GM12878 (cell line): Measurements from ENCODE around the gene OTOG. TPM values are rescaled to one million over a fixed set of nuclear protein-coding genes. Genes with fewer than 3 reads are reported as not detected.

Experiments
- ATAC-seq: fragments of 200-7000 bp; cut with Tn5 transposase; 3 replicates; pipeline ENCODE4 v1.9.1; 2020; ENCODE audit warnings: mild to moderate bottlenecking, moderate library complexity
- BruUV-seq: library from RNA; stranded (reverse); fragments of 400-500 nt; replicated peaks from 2 replicates; lab custom pipeline; 2021; lab: Mats Ljungman, UMichigan
- CTCF ChIA-PET: fragments of 300-600 bp; sonication (Branson Sonifier 250); formaldehyde crosslinking; extraction: SDS; loops from one replicate; lab custom pipeline; 2021; ENCODE audit warnings: inconsistent platforms; lab: Yijun Ruan, JAX
- POLR2A ChIA-PET: fragments of 350-600 bp; formaldehyde crosslinking; extraction: SDS; loops from one replicate; lab custom pipeline; 2021; ENCODE audit warnings: inconsistent platforms; lab: Charles Lee
- RAD21 ChIA-PET: fragments of 300-600 bp; sonication (Branson Sonifier 250); formaldehyde crosslinking; loops from one replicate; lab custom pipeline; 2023; ENCODE audit warnings: antibody characterized with exemption; ENCODE audit not compliant: unreplicated experiment; lab: Charles Lee
- SMC1A ChIA-PET: fragments of 300-600 bp; sonication (Branson Sonifier 250); formaldehyde crosslinking; loops from one replicate; lab custom pipeline; 2023; ENCODE audit not compliant: unreplicated experiment, uncharacterized antibody; lab: Charles Lee
- DNase-seq: peaks from one replicate; pipeline ENCODE4 v3.0.0-alpha.2; 2011; ENCODE audit warnings: low read depth, low spot score
- FAIRE-seq: peaks from 3 replicates; lab custom pipeline; 2011; peaks lifted over from hg19 to GRCh38; lab: Jason Lieb, UNC
- H2AFZ ChIP-seq: 2 replicates; pipeline ENCODE4 v1.6.0; 2011; ENCODE audit warnings: low read depth, low read length, control low read depth; ENCODE audit not compliant: control insufficient read depth
- H3K27ac ChIP-seq: 2 replicates; pipeline ENCODE4 v1.5.1; 2011; ENCODE audit warnings: control low read depth; ENCODE audit not compliant: control insufficient read depth, insufficient read depth
- H3K27me3 ChIP-seq, 2 experiments: replicated peaks in 1 of 2; 2 replicates each; pipeline versions ENCODE4 v1.6.0 to v1.6.1; 2011; ENCODE audit warnings: low read length in 1 of 2; ENCODE audit not compliant: control insufficient read depth in 2 of 2, insufficient read depth in 2 of 2
- H3K36me3 ChIP-seq, 2 experiments: 2 replicates each; pipeline ENCODE4 v1.5.1; 2011; ENCODE audit warnings: low read length in 1 of 2; ENCODE audit not compliant: control insufficient read depth in 2 of 2, insufficient read depth in 2 of 2
- H3K4me1 ChIP-seq: 2 replicates; pipeline ENCODE4 v1.6.1; 2011; ENCODE audit warnings: mild to moderate bottlenecking, low read length, moderate library complexity, mixed read lengths; ENCODE audit not compliant: control insufficient read depth, insufficient read depth
- H3K4me2 ChIP-seq: 2 replicates; pipeline ENCODE4 v1.6.0; 2011; ENCODE audit warnings: control low read depth; ENCODE audit not compliant: control insufficient read depth, insufficient read depth
- H3K4me3 ChIP-seq: fragments of 200-600 bp; sonication (generic); 2 replicates; pipeline ENCODE4 v1.5.1; 2016
- H3K79me2 ChIP-seq: 2 replicates; pipeline ENCODE4 v1.6.0; 2011; ENCODE audit warnings: low read length; ENCODE audit not compliant: control insufficient read depth, insufficient read depth
- H3K9ac ChIP-seq: 2 replicates; pipeline ENCODE4 v1.8.0; 2011; ENCODE audit warnings: low read length, control low read depth, mixed read lengths; ENCODE audit not compliant: control insufficient read depth, insufficient read depth
- H3K9me3 ChIP-seq: replicated peaks from 3 replicates; pipeline ENCODE4 v1.5.1; 2011; ENCODE audit warnings: mild to moderate bottlenecking, low read length; ENCODE audit not compliant: control insufficient read depth, insufficient read depth
- H4K20me1 ChIP-seq: 2 replicates; pipeline ENCODE4 v1.6.0; 2011; ENCODE audit not compliant: control insufficient read depth, insufficient read depth
- ATF3 ChIP-seq: IDR thresholded peaks from 2 replicates; pipeline ENCODE4 v1.6.1; 2011; ENCODE audit warnings: low read depth, mild to moderate bottlenecking, low read length, moderate library complexity, borderline replicate concordance; ENCODE audit errors: extremely low read depth
- CHD1 ChIP-seq: IDR thresholded peaks from 2 replicates; pipeline ENCODE4 v1.6.1; 2012; ENCODE audit warnings: low read depth, low read length, improper control_type of control experiment
- CTCF ChIP-seq, 3 experiments: IDR thresholded peaks in 2 of 3; conservative IDR thresholded peaks in 1 of 3; 2 replicates each; pipeline ENCODE4 v1.5.1; 2011; ENCODE audit warnings: low read depth in 3 of 3, low read length in 3 of 3, mild to moderate bottlenecking in 3 of 3, control low read depth in 2 of 3, moderate library complexity in 2 of 3, inconsistent platforms in 1 of 3, mixed read lengths in 1 of 3; ENCODE audit not compliant: control insufficient read depth in 2 of 3, insufficient read depth in 1 of 3; ENCODE audit errors: extremely low read depth in 1 of 3
- CUX1 ChIP-seq: IDR thresholded peaks from 2 replicates; pipeline ENCODE4 v1.6.1; 2012; ENCODE audit warnings: improper control_type of control experiment, low read depth, low read length; ENCODE audit not compliant: insufficient replicate concordance
- MTA2 ChIP-seq: fragments of 450-650 bp; IDR thresholded peaks from 2 replicates; pipeline ENCODE4 v1.6.1; 2016; ENCODE audit warnings: low read depth, mild to moderate bottlenecking, moderate library complexity
- POU2F2 ChIP-seq: IDR thresholded peaks from 3 replicates; pipeline ENCODE4 v1.6.1; 2011; ENCODE audit warnings: low read depth, mild to moderate bottlenecking, low read length, borderline replicate concordance
- RAD51 ChIP-seq: fragments of 450-650 bp; IDR thresholded peaks from 2 replicates; pipeline ENCODE4 v1.6.1; 2016; ENCODE audit warnings: moderate library complexity, mild to moderate bottlenecking, inconsistent platforms
- RCOR1 ChIP-seq: conservative IDR thresholded peaks from 2 replicates; pipeline ENCODE4 v1.6.1; 2012; ENCODE audit warnings: low read depth, low read length, improper control_type of control experiment
- SREBF1 ChIP-seq: IDR thresholded peaks from 2 replicates; pipeline ENCODE4 v1.6.1; 2012; ENCODE audit warnings: mild to moderate bottlenecking, low read length
- WGBS: methylation state at CpG from one replicate; pipeline ENCODE4 v1.1.6; 2016; ENCODE audit warnings: low lambda C conversion rate; ENCODE audit not compliant: insufficient replicate concordance, insufficient coverage; ENCODE audit errors: missing lambda C conversion rate; 5-methylcytosine and 5-hydroxymethylcytosine counted together
- in situ Hi-C: fragments of 300-500 bp; cut with MboI; formaldehyde crosslinking; loops from 9 replicates; pipeline ENCODE4 v1.14.3; 2018; ENCODE audit warnings: mixed read lengths
- intact Hi-C: fragments of 100-400 bp; cut with micrococcal nuclease; formaldehyde crosslinking; loops from one replicate; pipeline ENCODE4 v1.14.2; 2022; ENCODE audit not compliant: unreplicated experiment
- polyA plus RNA-seq, 11 experiments: library from polyadenylated mRNA; depleted of rRNA in 4 of 11; unstranded in 6 of 11; stranded (reverse) in 5 of 11; fragments of >200 nt; fragmentation: Nextera tagmentation in 4 of 11; fragmentation: Illumina TruSeq in 1 of 11; extraction: Ambion mirVana in 4 of 11; extraction: Trizol in 1 of 11; gene quantifications; 1 replicate in 1 of 11; 2 replicates in 10 of 11; pipeline versions ENCODE4 v1.2.1 to v1.2.3, GENCODE V29; 2011 to 2016; ENCODE audit warnings: inconsistent platforms in 2 of 11, missing spikeins in 2 of 11, low read depth in 1 of 11
- total RNA-seq, 4 experiments: library from RNA; depleted of rRNA in 3 of 4; stranded (reverse); fragments of >200 nt in 3 of 4; fragmentation: Illumina TruSeq in 1 of 4; extraction: Trizol in 1 of 4; gene quantifications; 2 replicates each; pipeline versions ENCODE4 v1.2.1 to v1.2.3, GENCODE V29; 2013 to 2021

The OTOG gene
- total and polyA plus RNA-seq, 10 of the 15 experiments (the other 5 are each of a cell fraction or from before 2014, with no cell fraction given): not detected

- TF ChIP-seq POU2F2 (no peak), ATF3 (no peak), RCOR1 (no peak), CTCF (IDR thresholded peaks at IDR 0.05 in 2 of 3, conservative IDR thresholded peaks at IDR 0.05 in 1 of 3; ENCODE audit: control insufficient read depth in 2 of 3, extremely low read depth in 1 of 3, insufficient read depth in 1 of 3, low read depth in 3 of 3, low read length in 3 of 3) (no peak), SREBF1 (no peak)
Measured at GRCh38 chr11:17609291-17610084, 62.4 kb downstream of the OTOG start (continued).

- Histone ChIP-seq H3K9me3 (no peaks in the 10 kb centered on the region), H2AFZ (no peak overlapping the region), H3K27ac (no peak overlapping the region), H3K79me2 (no peaks in the 10 kb centered on the region), H3K36me3 (no peaks in the 10 kb centered on the region), H3K4me3 (no peak overlapping the region), H3K9ac (no peak overlapping the region), H3K27me3 (peaks cover 0 to 1% of the 10 kb centered on the region in 2 experiments; a peak in 2 of 4 replicates), H4K20me1 (no peaks in the 10 kb centered on the region), H3K4me1 (no peaks in the 10 kb centered on the region), H3K4me2 (no peak overlapping the region)
- ChIA-PET CTCF (no interaction called here), RAD21 (no interaction called here), SMC1A (no interaction called here), POLR2A (no interaction called here)
- ATAC-seq: no peak
- WGBS: 17% methylated on average over 16 of the region's 17 CpGs
- BruUV-seq: no TSS peak
- no peak for FAIRE-seq
- no peak for DNase-seq
- intact Hi-C loops: no loop called here
- in situ Hi-C loops: no loop called here
- no peak for TF ChIP-seq CUX1
- TF ChIP-seq CHD1: no peak
- no peak for TF ChIP-seq RCOR1
- TF ChIP-seq MTA2: no peak
- no peak for TF ChIP-seq RAD51
Measured at GRCh38 chr11:17610085-17610894, 63.2 kb downstream of the OTOG start.
